Breast epithelium (tissue), 4 donors: Measurements from ENCODE around the gene PLEKHH1. TPM values are rescaled to one million over a fixed set of nuclear protein-coding genes. Genes with fewer than 3 reads are reported as not detected.

ENCODE experiments used
- DNase-seq, 2 donors: peaks; one replicate each; pipeline ENCODE4 v3.0.0-alpha.2; 2019; ENCODE audit warnings: low spot score in 2 of 2
- H3K27ac ChIP-seq, 2 donors: fragments of 200-600 bp; sonication (generic) in 1 of 2; one replicate each; pipeline ENCODE4 v1.5.1; 2016 to 2019; ENCODE audit warnings: mild to moderate bottlenecking in 1 of 2
- H3K27me3 ChIP-seq, 2 donors: fragments of 200-600 bp; sonication (generic) in 1 of 2; one replicate each; pipeline versions ENCODE4 v1.5.1 to v1.6.0; 2017 to 2019; ENCODE audit warnings: control low read depth in 1 of 2, mild to moderate bottlenecking in 1 of 2
- H3K36me3 ChIP-seq: fragments of 200-600 bp; one replicate; pipeline ENCODE4 v1.5.1; 2019
- H3K4me1 ChIP-seq, 2 donors: fragments of 200-600 bp; sonication (generic); one replicate each; pipeline ENCODE4 v1.5.1; 2016 to 2019; ENCODE audit warnings: control low read depth in 1 of 2
- H3K4me3 ChIP-seq, 3 donors: fragments of 200-600 bp; sonication (generic); 1 replicate in 2 of 3; 2 replicates in 1 of 3; pipeline ENCODE4 v1.5.1; 2016 to 2019; ENCODE audit warnings: mild to moderate bottlenecking in 3 of 3, moderate library complexity in 2 of 3
- H3K9me3 ChIP-seq, 2 donors: fragments of 200-600 bp; sonication (generic) in 1 of 2; one replicate each; pipeline ENCODE4 v1.5.1; 2016 to 2019; ENCODE audit warnings: control low read depth in 1 of 2
- CTCF ChIP-seq, 3 donors: fragments of 450-650 bp; IDR thresholded peaks; one replicate each; pipeline ENCODE4 v1.5.1; 2016 to 2017; ENCODE audit warnings: antibody characterized with exemption in 3 of 3, mild to moderate bottlenecking in 3 of 3, moderate library complexity in 3 of 3
- POLR2A ChIP-seq: fragments of 450-650 bp; IDR thresholded peaks from one replicate; pipeline ENCODE4 v1.6.1; 2016; ENCODE audit warnings: antibody characterized with exemption, mild to moderate bottlenecking, moderate library complexity
- POLR2AphosphoS5 ChIP-seq, 3 donors: sonication (generic); formaldehyde crosslinking; IDR thresholded peaks; one replicate each; pipeline ENCODE4 v1.6.1; 2017; ENCODE audit warnings: antibody characterized with exemption in 3 of 3
- intact Hi-C: fragments of 100-400 bp; cut with DNase I; formaldehyde crosslinking; loops from one replicate; pipeline ENCODE4 v1.15.1; 2023; ENCODE audit warnings: low total_unique reads
- total RNA-seq, 3 donors: library from RNA; depleted of rRNA; stranded (reverse); fragments of >200 nt; gene quantifications; one replicate each; pipeline ENCODE4 v1.1.0, GENCODE V29; 2016

Gene PLEKHH1
- total RNA-seq, 3 donors from 2014 or later: 2.9 to 18.9 (median 14.7) TPM

- TF ChIP-seq CTCF (IDR thresholded peaks at IDR 0.05): no peak
- TF ChIP-seq POLR2AphosphoS5 (IDR thresholded peaks at IDR 0.05): no peak
- no peak for TF ChIP-seq POLR2A
- Histone ChIP-seq H3K4me1 (no peaks in the 10 kb centered on the region), H3K4me3 (no peak overlapping the region), H3K27ac (no peak overlapping the region), H3K9me3 (no peaks in the 10 kb centered on the region), H3K36me3 (no peaks in the 10 kb centered on the region), H3K27me3 (no peaks in the 10 kb centered on the region)
- intact Hi-C loops: loop anchor here (10.0 kb wide), 1 partner anchor 149 kb away; no protein-coding TSS in a partner anchor
- no peak for DNase-seq
These were observed 40.3 kb downstream of the PLEKHH1 start for GRCh38 chr14:67573228-67574010.

- Histone ChIP-seq H3K27me3 (no peaks in the 10 kb centered on the region), H3K4me1 (no peaks in the 10 kb centered on the region), H3K27ac (no peak overlapping the region), H3K36me3 (no peaks in the 10 kb centered on the region), H3K4me3 (no peak overlapping the region), H3K9me3 (no peaks in the 10 kb centered on the region)
- TF ChIP-seq CTCF (IDR thresholded peaks at IDR 0.05) (no peak), POLR2A (no peak), POLR2AphosphoS5 (IDR thresholded peaks at IDR 0.05) (no peak)
- intact Hi-C loops: loop anchor here (10.0 kb wide), 1 partner anchor 149 kb away; no protein-coding TSS in a partner anchor
- no peak for DNase-seq
These were observed 41.1 kb downstream of the PLEKHH1 start for GRCh38 chr14:67574156-67574555.

- Histone ChIP-seq H3K36me3 (no peaks in the 10 kb centered on the region), H3K4me3 (no peak overlapping the region), H3K27me3 (no peaks in the 10 kb centered on the region), H3K4me1 (no peaks in the 10 kb centered on the region), H3K9me3 (no peaks in the 10 kb centered on the region), H3K27ac (no peak overlapping the region)
- TF ChIP-seq POLR2AphosphoS5 (IDR thresholded peaks at IDR 0.05) (no peak), CTCF (IDR thresholded peaks at IDR 0.05) (no peak), POLR2A (no peak)
- DNase-seq: no peak
- intact Hi-C loops: loop anchor here (10.0 kb wide), 1 partner anchor 150 kb away; no protein-coding TSS in a partner anchor
These were observed 41.7 kb downstream of the PLEKHH1 start for GRCh38 chr14:67574806-67575205.

GRCh38 chr14:67575684-67576083 is 42.6 kb downstream of the PLEKHH1 start:
- no peak overlapping the region for H3K27ac ChIP-seq
- H3K9me3 ChIP-seq: no peaks in the 10 kb centered on the region
- intact Hi-C loops: loop anchor here (10.0 kb wide), 1 partner anchor 151 kb away; no protein-coding TSS in a partner anchor
- DNase-seq: no peak
- no peak overlapping the region for H3K4me3 ChIP-seq
- TF ChIP-seq CTCF (IDR thresholded peaks at IDR 0.05) (no peak), POLR2AphosphoS5 (IDR thresholded peaks at IDR 0.05) (no peak), POLR2A (no peak)
- no peaks in the 10 kb centered on the region for H3K27me3 ChIP-seq
- no peaks in the 10 kb centered on the region for H3K36me3 ChIP-seq
- no peaks in the 10 kb centered on the region for H3K4me1 ChIP-seq

GRCh38 chr14:67576216-67576955 is 43.3 kb downstream of the PLEKHH1 start:
- intact Hi-C loops: loop anchor here (10.0 kb wide), 1 partner anchor 152 kb away; no protein-coding TSS in a partner anchor

More at GRCh38 chr14:67576216-67576955, 43.3 kb downstream of the PLEKHH1 start:
- Histone ChIP-seq H3K27ac (no peak overlapping the region), H3K9me3 (no peaks in the 10 kb centered on the region), H3K27me3 (no peaks in the 10 kb centered on the region), H3K4me1 (no peaks in the 10 kb centered on the region), H3K36me3 (no peaks in the 10 kb centered on the region), H3K4me3 (no peak overlapping the region)
- no peak for DNase-seq
- TF ChIP-seq CTCF (IDR thresholded peaks at IDR 0.05) (no peak), POLR2A (no peak), POLR2AphosphoS5 (IDR thresholded peaks at IDR 0.05) (no peak)
